ENCODE results near the gene KRTAP8-1. TPM values are rescaled to one million over a fixed set of nuclear protein-coding genes. Genes with fewer than 3 reads are reported as not detected.

The KRTAP8-1 gene
- total RNA-seq, result not detected in 2 replicates

GRCh38 chr21:30813174-30813573, at the start of gene KRTAP8-1:
Gene KRTAP8-1 (minus strand): TSS chr21:30813274. CDS start chr21:30813220, 54 bp downstream.

GRCh38 chr21:30829659-30830058, 16.6 kb upstream of the KRTAP8-1 start, which contains the start of gene KRTAP7-1:
Gene KRTAP7-1 (minus strand): TSS chr21:30829759. CDS start chr21:30829698, 61 bp downstream.

Small RNA genes lying within 50 kb of the gene (small RNA-seq; reads per million reads assigned to genes)
- gene AP000244.1 (not detected), gene KRTAP8-2P (not detected), gene KRTAP8-3P (not detected)

Other genes with a start within 250 kb of the KRTAP8-1 start
- not detected in 2 replicates for gene KRTAP22-2, start 222.9 kb downstream of the KRTAP8-1 start, total RNA-seq
- gene KRTAP6-3, start 220.8 kb downstream of the KRTAP8-1 start, total RNA-seq, result not detected in 2 replicates
- not detected in 2 replicates for gene KRTAP6-2, start 214.4 kb downstream of the KRTAP8-1 start, total RNA-seq
- not detected in 2 replicates for gene KRTAP22-1, start 212.2 kb downstream of the KRTAP8-1 start, total RNA-seq
- not detected in 2 replicates for gene KRTAP6-1, start 199.3 kb downstream of the KRTAP8-1 start, total RNA-seq
- not detected in 2 replicates for gene KRTAP20-1, start 196.8 kb downstream of the KRTAP8-1 start, total RNA-seq
- gene KRTAP20-4, start 192.6 kb downstream of the KRTAP8-1 start, total RNA-seq, result not detected in 2 replicates
- not detected in 2 replicates for gene KRTAP20-2, start 178.1 kb downstream of the KRTAP8-1 start, total RNA-seq
- not detected in 2 replicates for gene KRTAP20-3, start 170.4 kb downstream of the KRTAP8-1 start, total RNA-seq
- gene KRTAP21-3, start 94.5 kb downstream of the KRTAP8-1 start, total RNA-seq, result not detected in 2 replicates
- not detected in 2 replicates for gene KRTAP21-2, start 66.0 kb downstream of the KRTAP8-1 start, total RNA-seq
- gene KRTAP21-1, start 57.8 kb downstream of the KRTAP8-1 start, total RNA-seq, result not detected in 2 replicates
- not detected in 2 replicates for gene KRTAP7-1, start 16.5 kb upstream of the KRTAP8-1 start, total RNA-seq
- gene KRTAP11-1, start 68.3 kb upstream of the KRTAP8-1 start, total RNA-seq, result 0.73 TPM in 1 of 2 replicates, not detected in the other
- gene KRTAP19-8, start 225.2 kb upstream of the KRTAP8-1 start, total RNA-seq, result not detected in 2 replicates